Liver (tissue), 3 donors: ENCODE measurements around the gene DTNB.

Experiments used
- ATF3 ChIP-seq: IDR thresholded peaks from 2 replicates; pipeline ENCODE4 v1.6.1; 2016; ENCODE audit warnings: antibody characterized with exemption
- CTCF ChIP-seq: fragments of 150-350 bp; IDR thresholded peaks from 2 replicates; pipeline ENCODE4 v1.5.1; 2017; ENCODE audit warnings: improper control_type of control experiment, low read depth, low read length; ENCODE audit not compliant: missing input control
- EGR1 ChIP-seq, 2 donors: IDR thresholded peaks; 2 replicates each; pipeline ENCODE4 v1.6.1; 2016 to 2018; ENCODE audit warnings: antibody characterized with exemption in 2 of 2, low read depth in 2 of 2
- FOXA1 ChIP-seq: IDR thresholded peaks from 2 replicates; pipeline ENCODE4 v1.6.1; 2016; ENCODE audit warnings: antibody characterized with exemption
- GABPA ChIP-seq, 2 donors: IDR thresholded peaks in 1 of 2; conservative IDR thresholded peaks in 1 of 2; 2 replicates each; pipeline ENCODE4 v1.6.1; 2016; ENCODE audit warnings: antibody characterized with exemption in 2 of 2, mild to moderate bottlenecking in 1 of 2, moderate library complexity in 1 of 2
- HNF4A ChIP-seq, 2 donors: conservative IDR thresholded peaks; 2 replicates each; pipeline ENCODE4 v1.6.1; 2016; ENCODE audit warnings: antibody characterized with exemption in 2 of 2, mild to moderate bottlenecking in 2 of 2
- JUND ChIP-seq, 2 donors: IDR thresholded peaks; 2 replicates each; pipeline ENCODE4 v1.6.1; 2016; ENCODE audit warnings: antibody characterized with exemption in 2 of 2
- MAX ChIP-seq: IDR thresholded peaks from 2 replicates; pipeline ENCODE4 v1.6.1; 2016; ENCODE audit warnings: antibody characterized with exemption
- REST ChIP-seq: IDR thresholded peaks from 2 replicates; pipeline ENCODE4 v1.6.1; 2016; ENCODE audit warnings: antibody characterized with exemption, mild to moderate bottlenecking
- SP1 ChIP-seq: IDR thresholded peaks from 2 replicates; pipeline ENCODE4 v1.6.1; 2018; ENCODE audit warnings: antibody characterized with exemption, mild to moderate bottlenecking
- TAF1 ChIP-seq: conservative IDR thresholded peaks from 2 replicates; pipeline ENCODE4 v1.6.1; 2016; ENCODE audit warnings: antibody characterized with exemption, mild to moderate bottlenecking
- YY1 ChIP-seq: IDR thresholded peaks from 2 replicates; pipeline ENCODE4 v1.6.1; 2016; ENCODE audit warnings: antibody characterized with exemption, mild to moderate bottlenecking
- ZBTB33 ChIP-seq: IDR thresholded peaks from 2 replicates; pipeline ENCODE4 v1.6.1; 2016; ENCODE audit warnings: antibody characterized with exemption
- donor health status: healthy.
- donor health status: healthy.

- TF ChIP-seq SP1 (peak; percentile 79), TAF1 (no peak), YY1 (no peak), GABPA (IDR thresholded peaks at IDR 0.05 in 1 of 2, conservative IDR thresholded peaks at IDR 0.05 in 1 of 2) (peak in 1 of 2 donors; percentile 44), CTCF (no peak), ATF3 (peak; percentile 70), MAX (peak; percentile 60), JUND (IDR thresholded peaks at IDR 0.05) (peak; percentile 41 to 58), HNF4A (conservative IDR thresholded peaks at IDR 0.05) (peak; percentile 88 to 89), FOXA1 (peak; percentile 43), REST (peak; percentile 28), EGR1 (IDR thresholded peaks at IDR 0.05; ENCODE audit: low read depth in 2 of 2) (no peak), ZBTB33 (peak; percentile 54)
These were observed 218.4 kb downstream of the DTNB start for GRCh38 chr2:25454824-25455611.
